Keratinocyte (primary cell): ENCODE measurements around the gene CACNB2. TPM values are rescaled to one million over a fixed set of nuclear protein-coding genes. Genes with fewer than 3 reads are reported as not detected.

Experiments
- DNase-seq: peaks from one replicate; pipeline ENCODE4 v3.0.0-alpha.2; 2011; ENCODE audit warnings: low read depth, missing footprints, low spot score
- FAIRE-seq: peaks from 2 replicates; lab custom pipeline; 2011; peaks lifted over from hg19 to GRCh38; lab: Jason Lieb, UNC
- H2AFZ ChIP-seq: 2 replicates; pipeline ENCODE4 v1.6.0; 2012; ENCODE audit warnings: low read length, control low read depth, inconsistent platforms; ENCODE audit not compliant: control insufficient read depth
- H3K27ac ChIP-seq: 2 replicates; pipeline ENCODE4 v1.5.1; 2011; ENCODE audit warnings: low read length; ENCODE audit not compliant: control insufficient read depth, insufficient read depth
- H3K27me3 ChIP-seq: 3 replicates; pipeline ENCODE4 v1.6.0; 2011; ENCODE audit warnings: low read length; ENCODE audit not compliant: control insufficient read depth, insufficient read depth; ENCODE audit errors: extremely low read depth
- H3K36me3 ChIP-seq, 2 experiments: 2 replicates in 1 of 2; 3 replicates in 1 of 2; pipeline ENCODE4 v1.5.1; 2011; ENCODE audit warnings: low read length in 2 of 2, mild to moderate bottlenecking in 1 of 2; ENCODE audit not compliant: control insufficient read depth in 2 of 2, insufficient read depth in 2 of 2; ENCODE audit errors: extremely low read depth in 1 of 2
- H3K4me1 ChIP-seq: 3 replicates; pipeline ENCODE4 v1.5.1; 2011; ENCODE audit warnings: low read length; ENCODE audit not compliant: control insufficient read depth, insufficient read depth; ENCODE audit errors: extremely low read depth
- H3K4me2 ChIP-seq: 3 replicates; pipeline ENCODE4 v1.6.0; 2011; ENCODE audit warnings: low read depth, low read length; ENCODE audit not compliant: control insufficient read depth, insufficient read depth; ENCODE audit errors: extremely low read depth
- H3K4me3 ChIP-seq, 3 experiments: fragments of 200-600 bp in 1 of 3; sonication (generic) in 1 of 3; 2 replicates in 2 of 3; 3 replicates in 1 of 3; pipeline ENCODE4 v1.5.1; 2011 to 2016; ENCODE audit warnings: low read length in 3 of 3, mild to moderate bottlenecking in 3 of 3, control low read depth in 2 of 3, inconsistent platforms in 1 of 3, low read depth in 1 of 3, mixed read lengths in 1 of 3, mixed run types in 1 of 3, moderate library complexity in 1 of 3; ENCODE audit not compliant: control insufficient read depth in 2 of 3, insufficient read depth in 2 of 3; ENCODE audit errors: extremely low read depth in 1 of 3
- H3K79me2 ChIP-seq: 2 replicates; pipeline ENCODE4 v1.6.0; 2012; ENCODE audit warnings: low read length; ENCODE audit not compliant: control insufficient read depth, insufficient read depth
- H3K9ac ChIP-seq: 3 replicates; pipeline ENCODE4 v1.6.0; 2011; ENCODE audit warnings: low read length; ENCODE audit not compliant: control insufficient read depth, insufficient read depth; ENCODE audit errors: extremely low read depth
- H3K9me1 ChIP-seq: 3 replicates; pipeline ENCODE4 v1.6.0; 2011; ENCODE audit warnings: low read length; ENCODE audit not compliant: control insufficient read depth, insufficient read depth; ENCODE audit errors: extremely low read depth
- H3K9me3 ChIP-seq: 2 replicates; pipeline ENCODE4 v1.5.1; 2012; ENCODE audit warnings: low read depth, low read length; ENCODE audit not compliant: control insufficient read depth
- H4K20me1 ChIP-seq: 3 replicates; pipeline ENCODE4 v1.6.0; 2011; ENCODE audit warnings: low read length; ENCODE audit not compliant: control insufficient read depth, insufficient read depth; ENCODE audit errors: extremely low read depth
- CTCF ChIP-seq, 3 experiments: IDR thresholded peaks in 1 of 3; conservative IDR thresholded peaks in 1 of 3; optimal IDR thresholded peaks in 1 of 3; 2 replicates in 2 of 3; 3 replicates in 1 of 3; pipeline versions ENCODE3 to v1.5.1; 2011; ENCODE audit warnings: low read length in 3 of 3, mild to moderate bottlenecking in 3 of 3, moderate library complexity in 2 of 3, control low read depth in 1 of 3, inconsistent platforms in 1 of 3; ENCODE audit not compliant: insufficient read depth in 2 of 3; ENCODE audit errors: extremely low read depth in 1 of 3
- EZH2 ChIP-seq: IDR thresholded peaks from one replicate; pipeline ENCODE4 v1.6.1; 2012; ENCODE audit warnings: inconsistent platforms, mild to moderate bottlenecking, low read length, moderate library complexity
- dilution Hi-C: fragments of 300-500 bp; cut with MboI; formaldehyde crosslinking; loops from one replicate; pipeline ENCODE4 v1.7.0; 2020; ENCODE audit warnings: low sequenced_read_pairs; ENCODE audit not compliant: extremely low pct_ligation_motif_present
- polyA plus RNA-seq, 5 experiments: library from polyadenylated mRNA; depleted of rRNA in 3 of 5; stranded (reverse) in 3 of 5; stranded (forward) in 1 of 5; unstranded in 1 of 5; fragments of >200 nt; gene quantifications; 1 replicate in 1 of 5; 2 replicates in 3 of 5; 3 replicates in 1 of 5; pipeline versions ENCODE4 v1.2.1 to v1.2.3, GENCODE V29; 2011 to 2012; ENCODE audit warnings: missing spikeins in 2 of 5, low read depth in 1 of 5, low replicate concordance in 1 of 5

Gene CACNB2
- polyA plus RNA-seq, 1 donor (not counting 4 experiments of a cell fraction or from before 2014, with no cell fraction given): 0.03 TPM

GRCh38 chr10:18144396-18144795, 4.2 kb downstream of the CACNB2 start:
- no peak overlapping the region for H3K4me2 ChIP-seq
- dilution Hi-C loops: no loop called here
- H2AFZ ChIP-seq: no peak overlapping the region
- H3K4me3 ChIP-seq: no peak overlapping the region
- no peaks in the 10 kb centered on the region for H3K79me2 ChIP-seq
- H3K9me1 ChIP-seq: no peaks in the 10 kb centered on the region
- no peaks in the 10 kb centered on the region for H3K36me3 ChIP-seq
- no peak overlapping the region for H3K9ac ChIP-seq
- no peak for TF ChIP-seq CTCF (optimal IDR thresholded peaks at IDR 0.05 in 1 of 3, IDR thresholded peaks at IDR 0.05 in 1 of 3, conservative IDR thresholded peaks at IDR 0.05 in 1 of 3; ENCODE audit: extremely low read depth in 1 of 3, insufficient read depth in 2 of 3, low read length in 3 of 3)
- no peak for TF ChIP-seq EZH2
- DNase-seq (no peak), FAIRE-seq (no peak)
- H3K9me3 ChIP-seq: no peaks in the 10 kb centered on the region
- no peaks in the 10 kb centered on the region for H4K20me1 ChIP-seq
- peaks cover 5% of the 10 kb centered on the region for H3K4me1 ChIP-seq
- H3K27me3 ChIP-seq: peaks cover 22% of the 10 kb centered on the region
- H3K27ac ChIP-seq: no peak overlapping the region

GRCh38 chr10:18144928-18145327, 4.7 kb downstream of the CACNB2 start:
- Histone ChIP-seq H3K27ac (no peak overlapping the region), H3K4me1 (peaks cover 5% of the 10 kb centered on the region), H3K79me2 (no peaks in the 10 kb centered on the region), H3K4me2 (no peak overlapping the region), H3K4me3 (no peak overlapping the region), H4K20me1 (no peaks in the 10 kb centered on the region), H3K9me1 (no peaks in the 10 kb centered on the region), H3K9ac (no peak overlapping the region), H2AFZ (no peak overlapping the region), H3K36me3 (no peaks in the 10 kb centered on the region), H3K9me3 (no peaks in the 10 kb centered on the region), H3K27me3 (peaks cover 16% of the 10 kb centered on the region)
- TF ChIP-seq CTCF (optimal IDR thresholded peaks at IDR 0.05 in 1 of 3, IDR thresholded peaks at IDR 0.05 in 1 of 3, conservative IDR thresholded peaks at IDR 0.05 in 1 of 3; ENCODE audit: extremely low read depth in 1 of 3, insufficient read depth in 2 of 3, low read length in 3 of 3) (no peak), EZH2 (no peak)
- DNase-seq (no peak), FAIRE-seq (peak; percentile 9)
- dilution Hi-C loops: no loop called here
